Left lung (tissue), 10 donors: ENCODE results near the gene SUMO1. TPM values are rescaled to one million over a fixed set of nuclear protein-coding genes. Genes with fewer than 3 reads are reported as not detected.

ENCODE experiments used
- ATAC-seq: fragments of 200-7000 bp; cut with Tn5 transposase; one replicate; pipeline ENCODE4 v1.9.1; 2020; ENCODE audit warnings: moderate library complexity
- DNase-seq, 4 donors: peaks; one replicate each; pipeline ENCODE4 v3.0.0-alpha.2; 2013 to 2020
- H3K27ac ChIP-seq, 2 donors: fragments of 200-600 bp; sonication (generic) in 1 of 2; one replicate each; pipeline versions ENCODE4 v1.5.0 to v1.8.0; 2020 to 2021
- H3K27me3 ChIP-seq, 2 donors: fragments of 200-600 bp; sonication (generic) in 1 of 2; one replicate each; pipeline versions ENCODE4 v1.5.0 to v1.8.0; 2020 to 2021
- H3K36me3 ChIP-seq, 2 donors: fragments of 200-600 bp; sonication (generic) in 1 of 2; one replicate each; pipeline versions ENCODE4 v1.5.0 to v1.8.0; 2020 to 2021
- H3K4me1 ChIP-seq, 2 donors: fragments of 200-600 bp; one replicate each; pipeline ENCODE4 v1.8.0; 2021
- H3K4me3 ChIP-seq, 2 donors: fragments of 200-600 bp; sonication (generic) in 1 of 2; one replicate each; pipeline versions ENCODE4 v1.5.0 to v1.8.0; 2020 to 2021; ENCODE audit warnings: mild to moderate bottlenecking in 1 of 2
- H3K9me3 ChIP-seq, 2 donors: fragments of 200-600 bp; sonication (generic) in 1 of 2; one replicate each; pipeline versions ENCODE4 v1.5.0 to v1.8.0; 2020 to 2021
- CTCF ChIP-seq, 2 donors: fragments of 200-600 bp; sonication (generic) in 1 of 2; IDR thresholded peaks; one replicate each; pipeline versions ENCODE4 v1.5.0 to v1.8.0; 2021; ENCODE audit warnings: antibody characterized with exemption in 2 of 2
- intact Hi-C, 2 donors: fragments of 100-400 bp; cut with DNase I; formaldehyde crosslinking; loops; one replicate each; pipeline versions ENCODE4 v1.11.2 to v1.14.2; 2022
- polyA plus RNA-seq, 6 donors: library from polyadenylated mRNA; unstranded; fragments of 120-200 nt; gene quantifications; one replicate each; pipeline ENCODE4 v1.2.1, GENCODE V29; 2013; ENCODE audit not compliant: insufficient read length in 6 of 6
- total RNA-seq, 2 donors: library from RNA; stranded (reverse); fragmentation: NEBNext Ultra II Directional; extraction: Animal tissue kit (Norgen Biotek cat#: 25700); gene quantifications; one replicate each; pipeline ENCODE4 v1.2.1, GENCODE V29; 2021
- donor health status: DM: no; HTN: yes; CAD: no.
- donor health status: DM: no; HTN: no; CAD: no.

The SUMO1 gene
- total and polyA plus RNA-seq, 8 donors: 73.7 to 173 (median 150) TPM

GRCh38 chr2:202203348-202203747 lies 35.0 kb downstream of the SUMO1 start:
- no peaks in the 10 kb centered on the region for H3K9me3 ChIP-seq
- no peak for ATAC-seq
- intact Hi-C loops: no loop called here
- DNase-seq: no peak
- TF ChIP-seq CTCF (IDR thresholded peaks at IDR 0.05): no peak
- H3K4me3 ChIP-seq: no peak overlapping the region
- H3K27me3 ChIP-seq: no peaks in the 10 kb centered on the region
- H3K36me3 ChIP-seq: peaks cover 0 to 36% of the 10 kb centered on the region in 2 donors
- H3K27ac ChIP-seq: no peak overlapping the region
- no peaks in the 10 kb centered on the region for H3K4me1 ChIP-seq

DNA sequence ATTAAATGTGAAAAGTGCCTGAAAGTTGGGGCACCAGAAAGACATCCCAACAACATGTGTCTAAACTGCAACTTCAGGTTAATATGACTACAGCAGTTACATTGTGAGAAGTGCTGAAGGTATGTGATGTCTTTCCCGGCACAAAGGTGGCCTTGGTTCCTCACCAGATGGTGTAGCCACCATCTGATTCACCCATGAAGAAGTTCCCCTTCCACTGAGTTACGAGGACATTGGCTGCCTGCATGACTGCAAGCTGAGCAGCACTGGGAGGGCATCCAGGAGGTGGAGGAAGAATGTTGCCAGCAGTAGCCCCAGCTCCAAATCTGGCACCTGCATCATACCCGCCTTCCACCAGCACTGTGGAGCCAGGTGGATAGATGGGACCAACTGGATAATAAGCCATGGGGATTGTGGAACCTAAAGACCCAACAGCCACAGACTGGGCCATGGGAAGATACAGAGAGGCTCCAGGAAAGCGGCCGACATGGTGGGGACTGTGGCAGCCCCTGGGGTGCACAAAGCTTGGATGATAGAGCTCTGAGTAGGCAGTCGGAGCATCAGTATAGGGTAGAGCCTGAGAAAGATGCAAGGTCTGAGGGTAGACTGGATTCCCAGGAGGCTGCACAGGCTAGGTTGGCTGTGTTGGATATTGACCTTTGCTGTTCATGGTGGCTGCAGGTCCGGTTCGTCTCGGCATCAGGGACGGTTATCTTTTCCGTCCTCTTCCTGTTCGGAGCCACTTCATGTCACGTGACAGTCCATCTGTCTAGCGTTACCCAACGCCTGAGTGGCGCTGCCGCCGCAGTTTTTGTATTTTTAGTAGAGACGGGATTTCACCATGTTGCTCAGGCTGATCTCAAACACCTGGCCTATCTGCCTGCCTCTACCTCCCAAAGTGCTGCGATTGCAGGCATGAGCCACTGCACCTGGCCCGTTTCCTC lies 36.9 kb downstream of the SUMO1 start:
- Histone ChIP-seq H3K27ac (no peak overlapping the region), H3K4me1 (no peaks in the 10 kb centered on the region), H3K4me3 (no peak overlapping the region), H3K27me3 (no peaks in the 10 kb centered on the region), H3K36me3 (peaks cover 0 to 19% of the 10 kb centered on the region in 2 donors), H3K9me3 (no peaks in the 10 kb centered on the region)
- DNase-seq: no peak
- intact Hi-C loops: no loop called here
- ATAC-seq: no peak
- no peak for TF ChIP-seq CTCF (IDR thresholded peaks at IDR 0.05)

- no peak for ATAC-seq
- no peak overlapping the region for H3K4me3 ChIP-seq
- H3K9me3 ChIP-seq: no peaks in the 10 kb centered on the region
- peaks cover 0 to 4% of the 10 kb centered on the region in 2 donors for H3K36me3 ChIP-seq
- no peaks in the 10 kb centered on the region for H3K4me1 ChIP-seq
- intact Hi-C loops: no loop called here
- H3K27ac ChIP-seq: no peak overlapping the region
- no peak for DNase-seq
- TF ChIP-seq CTCF (IDR thresholded peaks at IDR 0.05): no peak
- no peaks in the 10 kb centered on the region for H3K27me3 ChIP-seq
Measured at GRCh38 chr2:202196727-202197126, 41.7 kb downstream of the SUMO1 start.

GRCh38 chr2:202194418-202194817 lies 44.0 kb downstream of the SUMO1 start:
- intact Hi-C loops: no loop called here
- H3K9me3 ChIP-seq: no peaks in the 10 kb centered on the region
- no peak overlapping the region for H3K4me3 ChIP-seq
- TF ChIP-seq CTCF (IDR thresholded peaks at IDR 0.05): no peak
- ATAC-seq (no peak), DNase-seq (no peak)
- H3K4me1 ChIP-seq: no peaks in the 10 kb centered on the region
- H3K27me3 ChIP-seq: no peaks in the 10 kb centered on the region
- H3K36me3 ChIP-seq: no peaks in the 10 kb centered on the region
- H3K27ac ChIP-seq: no peak overlapping the region

GRCh38 chr2:202193881-202194353 lies 44.5 kb downstream of the SUMO1 start:
- Histone ChIP-seq H3K27me3 (no peaks in the 10 kb centered on the region), H3K9me3 (no peaks in the 10 kb centered on the region), H3K36me3 (no peaks in the 10 kb centered on the region), H3K4me3 (no peak overlapping the region), H3K4me1 (no peaks in the 10 kb centered on the region), H3K27ac (no peak overlapping the region)
- ATAC-seq (no peak), DNase-seq (no peak)
- no peak for TF ChIP-seq CTCF (IDR thresholded peaks at IDR 0.05)
- intact Hi-C loops: no loop called here
